ENCODE measurements around the gene SRPK2. TPM values are rescaled to one million over a fixed set of nuclear protein-coding genes. Genes with fewer than 3 reads are reported as not detected.
"Not testable (repeated sequence)": the region's sequence is repeated elsewhere in the genome, so short reads cannot be mapped to it uniquely, and the experiment has no call there.

Gene SRPK2
- total and polyA plus RNA-seq, 2 of the 8 experiments (the other 6 are each of a cell fraction or from before 2014, with no cell fraction given) = 10.0 to 47.1 TPM

- peaks cover 0 to 58% of the 10 kb centered on the region in 2 experiments; a peak in 2 of 4 replicates for H3K79me2 ChIP-seq (ENCODE audit: control insufficient read depth in 1 of 2, insufficient read depth in 2 of 2, low read length in 2 of 2)
- H4K5ac ChIP-seq (ENCODE audit: insufficient read length, low read depth, low read length); H2BK20ac ChIP-seq (ENCODE audit: low read length); H3K79me1 ChIP-seq (ENCODE audit: low read depth, low read length); H3K23me2 ChIP-seq (ENCODE audit: low read depth, low read length); H2BK5ac ChIP-seq (ENCODE audit: low read depth, low read length); H4K91ac ChIP-seq (replicated peaks; ENCODE audit: insufficient read length, low read length); H4K20me1 ChIP-seq (replicated peaks in 1 of 2; ENCODE audit: control insufficient read depth in 1 of 2, insufficient read depth in 2 of 2, low read length in 2 of 2); H3K4me2 ChIP-seq (ENCODE audit: insufficient read depth in 1 of 2, low read depth in 2 of 2, low read length in 2 of 2); H3K14ac ChIP-seq (ENCODE audit: insufficient read length); FAIRE-seq; H2BK12ac ChIP-seq (ENCODE audit: low read depth, low read length); H3K4ac ChIP-seq (replicated peaks; ENCODE audit: insufficient read length, low read depth, low read length); H3K4me3 ChIP-seq (ENCODE audit: extremely low read depth in 1 of 4, insufficient read depth in 2 of 4, low read depth in 3 of 4, low read length in 4 of 4); H3K27ac ChIP-seq (ENCODE audit: low read depth, low read length); H3K4me1 ChIP-seq (replicated peaks in 1 of 4; ENCODE audit: control insufficient read depth in 3 of 4, insufficient read depth in 4 of 4, low read length in 3 of 4); H2AFZ ChIP-seq (ENCODE audit: low read length); H3K9ac ChIP-seq (replicated peaks in 1 of 4; ENCODE audit: extremely low read depth in 1 of 4, low read depth in 3 of 4, low read length in 3 of 4); H3K36me3 ChIP-seq (ENCODE audit: control insufficient read depth in 2 of 4, insufficient read depth in 4 of 4, low read length in 3 of 4); H3K27me3 ChIP-seq (replicated peaks in 1 of 4; ENCODE audit: control insufficient read depth in 3 of 4, extremely low read depth in 1 of 4, insufficient read depth in 3 of 4, low read length in 3 of 4); H3K18ac ChIP-seq (ENCODE audit: extremely low read depth, low read length); H4K8ac ChIP-seq (ENCODE audit: extremely low read depth, insufficient read depth, low read length); H2BK120ac ChIP-seq (replicated peaks; ENCODE audit: low read depth, low read length); H3K23ac ChIP-seq (ENCODE audit: insufficient read length); H3K9me3 ChIP-seq (ENCODE audit: insufficient read depth in 2 of 2, low read depth in 1 of 2, low read length in 1 of 2); H2AK5ac ChIP-seq (ENCODE audit: low read depth, low read length); DNase-seq (ENCODE audit: low read depth in 1 of 2, low spot score in 2 of 2); POLR2A ChIA-PET (ENCODE audit: partially characterized antibody); H3K56ac ChIP-seq (replicated peaks; ENCODE audit: insufficient read length, low read depth, low read length); H2BK15ac ChIP-seq (ENCODE audit: low read length): not testable (repeated sequence)
- WGBS, 2 experiments (ENCODE audit: extremely low coverage in 1 of 2, insufficient coverage in 1 of 2, insufficient read length in 1 of 2, insufficient replicate concordance in 2 of 2, low coverage in 1 of 2, low lambda C conversion rate in 2 of 2, missing lambda C conversion rate in 1 of 2) = 98% methylated on average over 6 of the region's 6 CpGs; no CpG with 5 or more reads in 1 of the 2 experiments
- CTCF ChIA-PET (ENCODE audit: partially characterized antibody) = interaction anchor here (1.3 kb wide), 1 partner anchor 141 kb away, joined by 3 read pairs; no protein-coding TSS in a partner anchor
Measured at GRCh38 chr7:105294482-105294881, 94.2 kb downstream of the SRPK2 start.
